GM13977 (cell line): ENCODE data around the gene THUMPD3.

Experiments used
- DNase-seq: peaks from one replicate; pipeline ENCODE4 v3.0.0; 2012; ENCODE audit warnings: low spot score
- CTCF ChIP-seq: IDR thresholded peaks from 2 replicates; pipeline ENCODE4 v1.5.1; 2012; ENCODE audit warnings: mild to moderate bottlenecking, control low read depth; ENCODE audit not compliant: insufficient read depth; ENCODE audit errors: extremely low read depth, missing control alignments
- in situ Hi-C: fragments of 300-500 bp; cut with MboI; formaldehyde crosslinking; loops from one replicate; pipeline ENCODE4 v1.12.0; 2022; ENCODE audit warnings: low sequenced_read_pairs, low pct_unique_long_range_greater_than_20kb, mixed read lengths, inconsistent platforms; ENCODE audit not compliant: unreplicated experiment

Gene THUMPD3

GRCh38 chr3:9414826-9415225 lies 52.0 kb downstream of the THUMPD3 start:
- DNase-seq: no peak
- TF ChIP-seq CTCF: no peak
- in situ Hi-C loops: no loop called here

- no peak for DNase-seq
- in situ Hi-C loops: no loop called here
- TF ChIP-seq CTCF: no peak
Measured at GRCh38 chr3:9415485-9416138, 52.8 kb downstream of the THUMPD3 start.

GRCh38 chr3:9416139-9416780 lies 53.4 kb downstream of the THUMPD3 start:
- TF ChIP-seq CTCF: no peak
- no peak for DNase-seq
- in situ Hi-C loops: no loop called here

GRCh38 chr3:9420850-9421549 lies 58.1 kb downstream of the THUMPD3 start:
- no peak for DNase-seq
- TF ChIP-seq CTCF: no peak

GRCh38 chr3:9422712-9423424 lies 60.0 kb downstream of the THUMPD3 start:
- no peak for TF ChIP-seq CTCF
- peak; percentile 19 for DNase-seq
- in situ Hi-C loops: no loop called here

More at GRCh38 chr3:9420850-9421549, 58.1 kb downstream of the THUMPD3 start:
- in situ Hi-C loops: no loop called here

- in situ Hi-C loops: no loop called here
- TF ChIP-seq CTCF: no peak
- DNase-seq: no peak
Measured at GRCh38 chr3:9428411-9428810, 65.6 kb downstream of the THUMPD3 start.
